Esophagus (tissue), 2 donors: Measurements from ENCODE around the gene FAM227B. TPM values are rescaled to one million over a fixed set of nuclear protein-coding genes. Genes with fewer than 3 reads are reported as not detected.

ENCODE experiments used
- H3K27ac ChIP-seq, 2 donors: one replicate each; pipeline ENCODE4 v1.5.1; 2013; ENCODE audit warnings: low read depth in 2 of 2, mild to moderate bottlenecking in 2 of 2, inconsistent platforms in 1 of 2, low read length in 1 of 2, moderate library complexity in 1 of 2
- H3K27me3 ChIP-seq, 2 donors: one replicate each; pipeline ENCODE4 v1.6.1; 2013; ENCODE audit warnings: low read length in 2 of 2, control low read depth in 1 of 2, mild to moderate bottlenecking in 1 of 2; ENCODE audit not compliant: insufficient read depth in 2 of 2, control insufficient read depth in 1 of 2
- H3K36me3 ChIP-seq, 2 donors: one replicate each; pipeline ENCODE4 v1.6.1; 2013; ENCODE audit warnings: low read length in 1 of 2; ENCODE audit not compliant: control insufficient read depth in 2 of 2, insufficient read depth in 2 of 2
- H3K4me1 ChIP-seq, 2 donors: one replicate each; pipeline ENCODE4 v1.6.1; 2013; ENCODE audit warnings: low read length in 1 of 2; ENCODE audit not compliant: control insufficient read depth in 2 of 2, insufficient read depth in 2 of 2
- H3K4me3 ChIP-seq, 2 donors: one replicate each; pipeline ENCODE4 v1.5.1; 2013; ENCODE audit warnings: low read length in 2 of 2, mild to moderate bottlenecking in 2 of 2, low read depth in 1 of 2, moderate library complexity in 1 of 2
- H3K9me3 ChIP-seq, 2 donors: one replicate each; pipeline ENCODE4 v1.6.1; 2013; ENCODE audit warnings: mild to moderate bottlenecking in 2 of 2, low read depth in 1 of 2, low read length in 1 of 2, moderate library complexity in 1 of 2; ENCODE audit not compliant: control insufficient read depth in 2 of 2, insufficient read depth in 1 of 2
- WGBS, 2 donors: extraction: QIAGEN DNeasy Blood & Tissue Kit; methylation state at CpG; one replicate each; pipeline ENCODE4 v1.1.7; 2013; 5-methylcytosine and 5-hydroxymethylcytosine counted together
- polyA plus RNA-seq, 2 donors: library from polyadenylated mRNA; stranded (reverse); fragments of 200-250 nt; gene quantifications; one replicate each; pipeline ENCODE4 v1.2.3, GENCODE V29; 2013
- donor health status: healthy with polysubstance abuse.
- donor health status: Bipolar disorder and iron deficiency.

Gene FAM227B
- polyA plus RNA-seq, 2 donors: 1.1 to 2.0 TPM

GRCh38 chr15:49438962-49439631, 181.5 kb downstream of the FAM227B start:
- no peaks in the 10 kb centered on the region for H3K36me3 ChIP-seq
- H3K27me3 ChIP-seq: no peaks in the 10 kb centered on the region
- no peak overlapping the region for H3K4me3 ChIP-seq
- H3K4me1 ChIP-seq: no peaks in the 10 kb centered on the region
- 52 to 57% methylated on average over 6 of the region's 6 CpGs for WGBS, 2 donors
- no peaks in the 10 kb centered on the region for H3K9me3 ChIP-seq
- H3K27ac ChIP-seq: peak overlapping the region in 1 of 2 donors; percentile 14

DNA sequence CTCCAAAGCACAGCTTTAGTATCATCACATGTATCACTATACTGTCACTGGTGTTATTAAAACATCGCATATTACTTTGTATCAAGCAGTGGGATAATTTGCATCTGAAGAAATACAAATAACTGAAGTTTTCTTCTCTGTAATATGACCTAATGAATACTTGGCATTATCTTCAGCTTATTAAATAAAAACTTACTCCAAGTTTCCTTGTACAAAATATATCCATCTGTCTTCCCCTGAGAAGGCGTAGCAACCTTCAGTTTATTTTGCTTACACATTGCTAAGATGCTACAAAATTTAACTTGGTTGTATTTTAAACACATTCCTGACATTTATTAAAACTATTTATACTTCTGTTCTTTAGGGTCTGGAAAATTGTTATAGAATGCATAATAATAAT, 183.9 kb downstream of the FAM227B start:
- Histone ChIP-seq H3K36me3 (no peaks in the 10 kb centered on the region), H3K27me3 (no peaks in the 10 kb centered on the region), H3K4me1 (no peaks in the 10 kb centered on the region), H3K27ac (no peak overlapping the region), H3K4me3 (no peak overlapping the region), H3K9me3 (no peaks in the 10 kb centered on the region)
- WGBS, 2 donors: 74 to 81% methylated on average over 2 of the region's 2 CpGs

DNA sequence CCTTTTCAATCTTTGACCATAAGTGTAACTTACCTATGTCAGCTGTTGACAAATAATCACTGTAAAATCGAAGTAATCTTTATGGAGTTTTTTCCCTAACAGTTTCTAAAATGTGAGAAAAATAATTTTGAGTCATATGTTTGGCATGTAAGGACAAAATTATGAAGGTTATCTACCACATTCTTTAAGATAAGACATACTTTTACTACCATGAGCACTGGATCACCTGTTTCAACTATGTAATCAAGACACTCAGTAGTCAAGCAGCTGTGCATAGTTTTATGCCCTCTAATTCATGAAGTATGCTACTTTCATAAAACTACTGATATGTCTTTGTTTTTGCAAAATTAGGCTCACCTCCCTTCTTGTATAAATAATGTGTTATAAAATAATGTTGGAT, 185.4 kb downstream of the FAM227B start:
- H3K27ac ChIP-seq: no peak overlapping the region
- H3K27me3 ChIP-seq: no peaks in the 10 kb centered on the region
- no peaks in the 10 kb centered on the region for H3K9me3 ChIP-seq
- H3K36me3 ChIP-seq: no peaks in the 10 kb centered on the region
- no peak overlapping the region for H3K4me3 ChIP-seq
- WGBS, 2 donors: 52 to 76% methylated on average over 1 of the region's 1 CpG
- no peaks in the 10 kb centered on the region for H3K4me1 ChIP-seq

GRCh38 chr15:49430046-49430445, 190.6 kb downstream of the FAM227B start:
- H3K4me3 ChIP-seq: no peak overlapping the region
- H3K27ac ChIP-seq: no peak overlapping the region
- no peaks in the 10 kb centered on the region for H3K4me1 ChIP-seq
- H3K27me3 ChIP-seq: no peaks in the 10 kb centered on the region
- 71 to 84% methylated on average over 1 of the region's 1 CpG for WGBS, 2 donors
- no peaks in the 10 kb centered on the region for H3K9me3 ChIP-seq
- no peaks in the 10 kb centered on the region for H3K36me3 ChIP-seq

DNA sequence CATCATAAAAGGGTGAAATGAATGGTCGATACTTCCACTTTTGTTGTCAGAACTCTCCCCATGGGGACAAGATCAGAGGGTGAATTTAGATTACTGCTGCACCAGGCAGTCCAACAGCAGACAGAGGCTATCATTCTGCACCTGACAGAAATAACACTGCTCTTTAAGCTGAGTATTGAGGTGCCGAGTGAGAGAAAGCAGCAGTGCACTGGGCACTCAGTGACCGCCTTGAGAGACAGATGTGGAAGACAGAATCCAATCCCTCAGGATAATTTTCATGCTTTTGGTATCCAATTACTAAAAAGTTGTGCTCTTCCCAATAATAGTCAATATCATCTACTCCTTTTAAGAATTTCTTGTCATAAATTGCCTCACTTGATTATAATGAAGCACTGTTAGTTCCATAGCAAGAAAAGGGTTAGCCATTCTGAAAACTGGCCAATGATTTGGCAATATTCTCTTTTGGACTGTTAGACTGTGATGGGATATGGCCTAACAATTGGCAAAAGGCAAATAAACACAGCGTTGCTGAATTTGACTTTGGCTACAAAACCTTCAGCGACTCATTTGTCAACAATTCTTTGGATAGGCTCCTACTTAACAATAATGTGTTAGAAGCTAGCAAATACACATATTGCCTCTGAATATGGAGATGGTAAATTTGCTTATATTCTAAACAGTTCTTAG, 192.1 kb downstream of the FAM227B start:
- Histone ChIP-seq H3K27ac (no peak overlapping the region), H3K4me3 (peak overlapping the region in 1 of 2 donors; percentile 2)
- 62 to 66% methylated on average over 5 of the region's 5 CpGs for WGBS, 2 donors

GRCh38 chr15:49427372-49427771, 193.2 kb downstream of the FAM227B start:
- Histone ChIP-seq H3K4me3 (peak overlapping the region in 1 of 2 donors; percentile 2), H3K27ac (no peak overlapping the region), H3K9me3 (no peaks in the 10 kb centered on the region), H3K4me1 (no peaks in the 10 kb centered on the region), H3K27me3 (no peaks in the 10 kb centered on the region), H3K36me3 (no peaks in the 10 kb centered on the region)

More for the DNA sequence above, 192.1 kb downstream of the FAM227B start:
- Histone ChIP-seq H3K27me3 (no peaks in the 10 kb centered on the region), H3K4me1 (no peaks in the 10 kb centered on the region), H3K36me3 (no peaks in the 10 kb centered on the region), H3K9me3 (no peaks in the 10 kb centered on the region)

GRCh38 chr15:49424954-49425353, 195.7 kb downstream of the FAM227B start:
- no peaks in the 10 kb centered on the region for H3K9me3 ChIP-seq
- H3K4me3 ChIP-seq: no peak overlapping the region
- 35 to 44% methylated on average over 1 of the region's 1 CpG for WGBS, 2 donors
- H3K4me1 ChIP-seq: no peaks in the 10 kb centered on the region
- no peaks in the 10 kb centered on the region for H3K27me3 ChIP-seq
- H3K36me3 ChIP-seq: no peaks in the 10 kb centered on the region
- H3K27ac ChIP-seq: no peak overlapping the region

- Histone ChIP-seq H3K4me3 (peak overlapping the region; percentile 39 to 50), H3K4me1 (no peaks in the 10 kb centered on the region), H3K9me3 (no peaks in the 10 kb centered on the region), H3K27me3 (no peaks in the 10 kb centered on the region), H3K27ac (no peak overlapping the region), H3K36me3 (no peaks in the 10 kb centered on the region)
- 59 to 61% methylated on average over 6 of the region's 6 CpGs for WGBS, 2 donors
Observed at GRCh38 chr15:49423901-49424550, 196.6 kb downstream of the FAM227B start.

- Histone ChIP-seq H3K9me3 (no peaks in the 10 kb centered on the region), H3K27ac (peak within 1 kb of the TSS in 1 of 2 donors; percentile 10), H3K4me1 (no peaks in the 10 kb centered on the region), H3K27me3 (no peaks in the 10 kb centered on the region), H3K36me3 (no peaks in the 10 kb centered on the region), H3K4me3 (peak within 1 kb of the TSS in 1 of 2 donors; percentile 50)
- WGBS, 2 donors: 52 to 54% methylated on average over 4 of the region's 4 CpGs
Observed at GRCh38 chr15:49423021-49423420, 197.6 kb downstream of the FAM227B start, which contains the start of gene FGF7. TSS of gene FGF7 (plus strand) at chr15:49423242. CDS start at chr15:49424298, 1,056 bp downstream.
